Measurements from ENCODE around the gene ADIPOR2.

DNA sequence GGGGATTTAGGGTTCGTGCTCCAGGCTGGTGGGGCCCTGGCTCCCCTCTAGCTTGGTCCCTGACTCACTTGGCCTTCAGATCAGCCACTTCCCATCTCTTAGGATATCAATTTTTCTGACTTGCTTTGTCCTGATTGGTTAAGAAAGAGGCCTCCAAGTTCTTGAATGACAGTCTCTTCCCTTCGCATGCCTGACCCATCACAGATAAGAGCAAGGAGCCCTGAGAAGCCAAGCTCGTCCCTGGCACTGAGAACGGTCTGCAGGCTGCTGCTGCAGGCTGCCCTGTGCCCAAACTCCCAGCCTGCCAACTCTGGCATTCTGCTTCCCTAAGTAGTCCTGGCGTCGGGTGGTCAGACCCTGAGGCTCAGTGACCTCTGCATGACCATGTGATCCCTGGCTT lies 128.7 kb downstream of the ADIPOR2 start:
- TF ChIP-seq CTCF (IDR thresholded peaks at IDR 0.05), result no peak
- TF ChIP-seq POLR2A (IDR thresholded peaks at IDR 0.05; ENCODE audit: low read depth), result no peak
- TF ChIP-seq POLR2AphosphoS5 (IDR thresholded peaks at IDR 0.05), result no peak

Data from esophagus muscularis mucosa (tissue), 3 donors.